GM18517 (cell line): ENCODE measurements around the gene CSMD2.

Source experiments
- ATAC-seq: cut with Tn5 transposase; IDR thresholded peaks from one replicate; pipeline ENCODE4 v1.9.1; 2021; ENCODE audit warnings: mild to moderate bottlenecking, moderate library complexity; ENCODE audit not compliant: unreplicated experiment

Gene CSMD2

DNA sequence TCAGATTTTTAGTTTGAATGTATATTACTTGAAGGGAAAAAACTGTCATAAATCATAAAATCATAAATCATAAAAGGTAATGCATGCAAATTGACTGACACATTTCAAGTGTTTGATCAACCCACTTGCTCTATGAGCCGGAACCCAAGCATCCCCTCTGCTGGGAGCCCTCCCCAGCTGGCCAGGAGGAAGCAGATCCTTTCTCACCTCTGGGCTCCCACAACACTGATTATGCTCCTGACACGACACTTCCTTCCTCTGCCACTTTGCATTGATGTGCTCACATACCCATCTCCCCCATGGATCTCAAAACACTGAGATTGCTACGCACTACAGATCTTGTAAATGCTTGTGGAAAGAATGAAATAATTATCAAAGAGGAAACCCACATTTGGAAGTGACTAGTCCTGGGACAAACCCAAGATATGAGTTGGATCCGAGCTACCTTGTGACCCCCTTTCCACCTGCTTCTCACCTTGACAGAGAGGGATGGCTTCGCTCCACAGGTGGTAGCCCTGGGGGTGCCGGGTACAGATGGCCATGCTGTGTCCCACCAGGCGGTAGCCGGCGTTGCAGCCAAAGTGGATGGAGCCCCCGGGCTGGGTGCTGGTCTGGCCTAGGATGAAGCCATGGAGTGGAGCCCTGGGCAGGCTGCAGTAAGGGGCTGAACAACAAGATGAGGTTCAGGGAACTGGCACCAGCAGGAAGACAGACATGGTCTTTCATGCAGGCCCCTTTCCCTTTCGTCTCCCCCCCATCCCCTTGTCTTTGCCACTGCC lies 588.0 kb downstream of the CSMD2 start:
- ATAC-seq = no peak

DNA sequence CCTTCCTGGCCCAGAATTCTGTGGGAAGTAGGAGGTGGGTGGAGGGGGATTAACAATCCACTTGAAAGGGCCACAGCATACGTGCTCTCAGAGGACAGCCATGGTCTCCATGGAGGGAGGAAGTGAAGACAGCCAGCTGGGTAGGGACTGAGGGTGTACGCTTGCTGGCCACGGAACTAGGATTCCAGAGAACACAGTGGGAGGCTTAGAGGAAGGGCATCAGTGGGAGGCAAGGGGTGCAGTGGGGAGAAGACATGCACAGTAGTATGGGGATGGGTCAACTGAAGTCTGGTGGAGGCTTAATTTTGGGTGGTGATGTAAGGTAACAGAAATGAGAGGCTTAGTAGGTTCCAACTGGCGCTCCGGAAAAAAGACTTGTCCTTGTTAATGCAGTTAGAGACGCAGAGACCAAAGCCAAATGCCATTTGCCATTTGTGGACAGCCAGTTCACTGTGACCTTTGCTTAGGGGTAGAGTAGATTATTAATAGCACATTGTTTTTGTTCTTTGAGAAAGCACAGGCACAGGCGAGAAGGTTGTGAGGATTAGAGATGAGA lies 589.6 kb downstream of the CSMD2 start:
- no peak for ATAC-seq

DNA sequence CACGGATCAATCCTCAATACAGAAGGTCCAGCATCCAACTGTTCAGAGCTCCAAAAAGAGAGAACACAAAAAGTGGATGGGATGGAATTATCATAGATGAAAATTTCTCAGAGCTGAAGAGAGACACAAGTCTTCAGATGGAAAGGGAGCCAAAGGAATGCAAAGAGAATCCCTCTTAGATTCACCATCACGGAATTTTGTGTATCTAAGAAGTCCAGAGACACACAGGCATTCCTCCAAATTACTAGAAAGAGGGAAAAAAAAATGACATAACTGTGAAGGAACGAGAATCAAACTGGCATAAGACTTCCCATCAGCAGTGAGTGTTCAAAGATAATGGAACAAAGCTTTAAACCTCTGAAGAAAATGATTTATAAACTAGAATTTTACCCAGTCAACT lies 591.4 kb downstream of the CSMD2 start:
- no peak for ATAC-seq

DNA sequence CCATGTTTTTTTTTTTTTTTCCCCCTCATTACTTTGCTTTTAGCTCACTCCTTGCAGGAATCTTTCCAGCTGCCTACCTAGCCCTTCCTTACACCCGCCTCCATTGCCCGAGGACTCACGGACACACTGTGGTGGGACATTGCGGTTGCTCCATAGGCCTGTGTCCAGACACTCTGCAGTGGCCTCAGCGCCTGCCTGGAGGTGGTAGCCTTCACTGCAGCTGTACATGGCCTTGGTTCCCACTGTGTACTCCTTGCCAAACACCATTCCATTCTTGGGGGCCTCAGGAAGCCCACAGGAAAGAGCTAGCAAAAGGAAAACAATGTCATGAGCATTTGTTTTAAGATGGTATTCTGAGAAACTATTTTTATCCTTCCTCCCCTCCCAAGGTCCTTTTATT lies 592.6 kb downstream of the CSMD2 start:
- no peak for ATAC-seq

DNA sequence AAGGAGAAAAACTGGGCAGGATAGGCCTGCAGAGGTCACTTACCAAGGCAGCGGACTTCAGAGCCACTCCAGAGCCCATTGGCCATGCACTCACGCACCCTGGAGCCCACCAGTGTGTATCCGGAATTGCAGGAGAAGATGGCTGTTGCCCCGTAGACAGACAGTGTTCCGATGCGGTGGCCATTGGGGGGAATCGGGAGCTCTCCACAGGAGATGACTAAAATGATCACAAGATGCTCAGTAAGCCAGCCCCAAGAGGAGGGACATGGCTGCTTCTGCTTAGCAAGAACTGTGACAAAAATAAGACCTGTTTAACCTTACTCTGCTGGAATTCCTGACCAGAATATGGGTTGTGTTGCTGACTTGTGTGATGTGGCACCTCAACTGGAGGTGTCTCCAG lies 595.7 kb downstream of the CSMD2 start:
- ATAC-seq = no peak

DNA sequence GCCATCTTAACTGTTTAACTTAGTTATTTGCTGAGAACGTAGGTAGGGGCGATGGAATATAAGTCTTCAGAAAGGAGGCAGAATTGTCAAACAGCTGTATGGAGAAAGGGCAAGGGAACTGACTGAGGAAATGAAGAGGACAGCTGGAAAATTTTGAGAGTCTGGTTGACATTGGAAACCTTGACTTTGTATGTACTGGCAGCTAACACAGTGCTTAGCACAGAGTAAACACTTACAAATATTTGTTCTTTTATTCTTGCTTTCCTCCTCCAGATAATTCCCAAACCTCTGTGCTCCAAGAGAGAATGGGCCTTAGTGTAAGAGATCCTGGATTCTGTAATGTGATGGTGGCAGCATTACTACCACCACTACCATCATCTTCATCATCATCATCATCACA lies 601.3 kb downstream of the CSMD2 start:
- ATAC-seq = no peak

DNA sequence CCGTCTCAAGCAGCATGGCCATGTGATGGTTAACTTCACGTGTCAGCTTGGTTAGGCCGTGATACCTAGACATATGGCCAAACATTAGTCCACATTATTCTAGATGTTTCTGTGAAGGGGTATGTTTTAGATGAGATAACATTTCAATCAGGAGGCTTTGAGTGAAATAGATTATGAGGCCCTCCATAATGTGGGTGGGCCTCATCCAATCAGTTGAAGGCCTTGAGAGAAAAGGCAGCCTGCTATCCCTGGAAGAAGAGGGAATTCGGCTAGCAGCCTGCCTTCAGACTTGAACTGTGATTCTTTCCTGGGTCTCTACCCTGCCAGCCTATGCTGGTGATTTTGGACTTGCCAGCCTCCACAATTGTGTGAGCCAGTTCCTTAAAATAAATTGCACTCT lies 602.5 kb downstream of the CSMD2 start:
- no peak for ATAC-seq

DNA sequence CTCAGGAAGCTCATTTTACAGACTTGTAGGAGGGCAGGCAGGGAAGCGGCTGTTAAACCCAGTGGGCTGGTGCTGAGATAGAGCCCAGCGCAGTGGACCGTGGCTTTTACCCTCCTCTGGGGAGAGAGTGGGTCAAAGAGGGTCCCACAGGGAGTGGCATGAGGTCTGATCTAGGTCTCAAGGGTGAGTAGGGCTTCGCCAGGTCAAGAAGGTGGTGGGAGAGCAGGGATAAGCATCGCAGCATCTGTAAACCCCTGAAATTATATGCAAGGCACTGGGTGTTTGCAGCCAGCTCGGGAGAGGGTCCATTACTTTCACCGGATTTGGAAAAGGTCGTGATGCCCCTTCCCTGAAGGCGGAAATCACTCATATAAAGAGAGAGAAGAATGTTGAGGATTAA lies 603.5 kb downstream of the CSMD2 start:
- no peak for ATAC-seq

DNA sequence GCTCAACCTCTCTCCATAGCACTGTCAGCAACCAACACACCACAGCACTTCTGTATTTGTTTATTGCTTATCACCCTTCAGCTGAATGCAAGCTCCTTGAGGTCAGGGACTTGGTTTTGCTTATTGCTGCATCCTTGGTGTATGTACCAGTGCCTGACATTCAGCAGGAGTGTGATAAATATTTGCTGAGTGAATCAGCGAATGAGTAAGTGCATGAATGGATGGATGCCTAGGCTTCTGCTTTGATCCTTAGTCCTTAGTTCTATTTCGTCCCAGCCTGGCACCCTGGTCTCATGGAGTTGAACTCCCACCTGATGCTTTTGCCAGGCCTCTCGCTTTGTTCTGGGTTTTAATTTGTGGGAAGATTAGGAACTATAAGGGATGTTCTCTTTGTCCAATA lies 604.4 kb downstream of the CSMD2 start:
- ATAC-seq = no peak

DNA sequence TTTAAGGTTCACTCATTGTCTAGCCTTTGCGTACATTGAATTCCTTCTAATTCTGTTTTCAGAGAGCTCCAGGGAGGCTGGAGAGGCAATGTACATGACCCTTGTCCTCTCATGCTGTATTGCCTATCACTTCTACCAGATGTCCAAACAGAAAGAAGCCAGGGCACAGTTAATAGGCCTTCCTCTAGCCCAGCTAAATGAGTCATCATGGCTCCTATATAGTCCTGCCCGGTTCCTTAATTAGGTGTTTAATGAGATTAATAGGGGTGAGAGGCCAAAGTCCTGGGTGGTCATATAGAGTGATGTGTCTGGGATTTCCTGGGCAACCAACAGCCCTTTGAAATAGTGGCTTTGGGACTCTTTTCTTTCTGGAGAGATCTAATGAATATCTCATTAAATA lies 616.3 kb downstream of the CSMD2 start:
- ATAC-seq = no peak

DNA sequence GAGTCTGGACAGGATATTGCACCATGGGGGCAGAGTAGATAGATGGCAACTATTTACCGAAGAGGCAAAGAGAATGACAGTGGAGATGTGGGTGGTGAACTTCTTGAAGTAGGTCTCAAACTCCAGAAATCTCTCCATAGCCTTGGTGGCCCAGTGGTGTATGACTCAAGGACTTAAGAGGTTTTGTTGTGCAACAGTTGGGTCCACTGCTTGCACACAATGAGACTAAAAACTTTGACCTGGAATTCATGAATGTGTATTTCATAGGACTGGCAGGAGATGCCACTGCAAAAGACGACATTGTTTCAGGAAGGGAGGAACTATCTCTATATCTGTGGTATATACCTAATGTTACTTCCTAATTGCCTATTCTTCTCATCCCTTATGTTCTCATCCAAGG lies 616.7 kb downstream of the CSMD2 start:
- ATAC-seq = no peak

DNA sequence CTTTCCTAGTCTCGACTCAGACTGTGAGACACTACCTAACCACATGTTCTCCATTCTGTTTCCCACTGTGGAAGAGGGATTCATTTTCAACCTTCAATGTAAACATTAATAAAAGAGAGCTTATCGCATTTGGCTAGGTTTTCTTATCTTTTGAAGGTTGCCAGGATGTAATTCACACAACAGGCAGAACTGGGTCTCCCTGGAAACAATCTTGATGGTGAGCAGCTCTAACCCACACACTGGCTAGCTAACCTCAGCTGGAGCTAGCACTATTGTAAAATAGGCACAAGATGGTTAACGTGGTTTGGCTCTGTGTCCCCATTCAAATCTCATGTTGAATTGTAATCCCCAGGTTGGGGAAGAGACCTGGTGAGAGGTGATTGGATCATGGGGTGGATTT lies 617.5 kb downstream of the CSMD2 start:
- ATAC-seq = no peak

DNA sequence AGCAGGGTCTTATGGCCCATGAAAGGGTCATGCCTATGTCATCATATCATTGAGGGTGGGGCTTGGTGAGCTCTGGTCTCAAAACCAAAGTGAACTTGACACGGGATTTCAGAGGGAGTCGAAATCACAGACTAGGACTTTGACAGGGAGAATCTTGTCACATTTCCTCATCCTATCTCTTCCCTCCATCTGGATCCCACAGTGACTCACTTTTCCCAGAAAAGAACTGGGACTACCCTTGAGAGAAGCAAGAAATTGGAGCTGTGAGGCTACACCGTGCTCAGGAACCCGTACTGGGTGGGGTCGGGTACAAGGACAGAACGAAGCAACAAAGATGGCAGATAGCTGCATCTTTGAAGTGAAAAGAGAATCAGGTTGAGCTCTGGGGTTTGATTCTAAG lies 623.1 kb downstream of the CSMD2 start:
- no peak for ATAC-seq

DNA sequence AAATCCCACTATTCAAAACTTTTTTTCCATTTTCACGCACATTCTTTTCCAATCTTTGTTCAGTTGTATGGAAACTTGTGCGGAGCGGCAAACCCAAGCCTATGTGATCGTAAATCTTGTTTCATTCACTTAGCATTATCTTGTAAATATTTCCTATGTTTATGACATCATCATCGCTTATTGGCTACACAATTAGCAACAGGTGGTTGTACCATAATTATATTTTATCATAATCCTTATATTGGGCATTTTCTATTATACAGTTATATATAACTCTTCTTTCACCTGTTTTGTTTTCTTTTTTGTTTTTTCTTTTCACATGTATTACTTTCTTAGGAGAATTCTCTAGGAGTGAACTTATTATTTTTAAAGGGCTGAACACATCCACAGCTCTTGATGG lies 627.1 kb downstream of the CSMD2 start:
- no peak for ATAC-seq

DNA sequence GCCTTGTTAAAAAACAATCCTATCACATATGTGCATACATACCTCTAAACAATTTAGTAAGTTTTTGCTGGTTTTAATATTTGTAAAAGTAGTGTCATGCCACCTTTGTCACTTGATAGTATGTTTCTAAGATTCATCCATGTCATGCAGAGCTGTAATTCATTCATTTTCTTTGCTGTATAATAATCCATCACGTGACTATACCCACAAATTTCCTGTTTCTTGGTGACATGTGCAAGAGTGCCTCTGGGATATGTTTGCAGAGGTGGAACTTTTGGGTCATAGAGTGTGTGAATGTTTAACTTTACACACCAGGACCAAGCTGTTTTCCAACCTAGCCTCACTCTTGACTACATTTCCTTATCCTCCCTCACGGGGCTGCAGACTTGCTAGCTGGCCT lies 629.7 kb downstream of the CSMD2 start:
- no peak for ATAC-seq

DNA sequence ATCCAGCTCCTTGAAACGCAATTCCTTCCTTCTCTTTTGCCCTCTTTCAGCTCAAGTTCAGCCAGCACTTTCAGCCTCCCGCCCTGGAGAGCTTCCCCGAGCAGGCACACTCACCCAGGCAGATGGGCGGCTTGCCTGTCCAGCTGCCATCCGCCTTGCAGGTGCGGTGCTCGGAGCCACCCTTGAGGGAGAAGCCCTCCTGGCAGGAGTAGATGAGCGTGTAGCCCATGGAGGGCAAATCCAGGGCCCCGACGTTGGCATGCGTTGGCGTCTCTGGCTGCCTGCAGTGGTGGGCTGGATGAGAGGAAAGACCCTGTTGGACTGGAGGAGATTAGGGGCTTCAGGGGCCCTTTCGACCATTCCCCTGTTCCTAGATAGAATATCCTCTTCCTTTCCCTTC lies 632.1 kb downstream of the CSMD2 start:
- ATAC-seq = no peak

DNA sequence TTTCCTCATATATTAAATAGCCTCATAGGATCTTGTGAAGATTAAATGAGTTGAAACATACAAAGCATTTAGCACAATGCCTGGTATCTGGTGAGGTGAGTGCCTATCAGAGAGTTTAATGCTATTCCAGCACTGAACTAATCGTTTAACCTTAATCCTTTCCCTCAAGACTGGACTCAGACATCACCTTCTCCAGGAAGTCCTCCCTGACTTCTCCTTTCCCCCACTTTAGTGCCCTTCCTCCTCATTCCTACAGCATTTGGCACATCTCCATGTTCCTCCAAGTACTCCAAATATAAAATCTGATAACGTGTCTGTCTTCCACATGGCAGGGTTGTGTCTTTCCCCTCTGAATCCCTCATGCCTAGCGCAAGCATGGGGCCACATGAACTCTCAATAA lies 632.8 kb downstream of the CSMD2 start:
- ATAC-seq = no peak

DNA sequence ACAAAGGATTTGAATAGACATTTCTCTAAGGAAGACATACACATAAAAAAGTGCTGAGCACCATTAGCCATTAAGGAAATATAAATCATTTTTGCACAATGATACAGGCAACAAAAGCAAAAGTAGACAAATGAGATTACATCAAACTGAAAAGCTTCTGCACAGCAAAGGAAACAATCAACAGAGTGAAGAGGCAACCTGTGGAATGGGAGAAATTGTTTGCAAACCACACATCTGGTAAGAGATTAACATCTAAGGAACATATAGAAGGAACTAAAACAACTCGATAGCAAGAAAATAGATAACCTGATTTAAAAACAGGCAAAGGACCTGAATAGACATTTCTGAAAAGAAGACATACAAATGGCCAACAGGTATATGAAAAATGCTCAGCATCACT lies 635.1 kb downstream of the CSMD2 start:
- ATAC-seq = no peak

DNA sequence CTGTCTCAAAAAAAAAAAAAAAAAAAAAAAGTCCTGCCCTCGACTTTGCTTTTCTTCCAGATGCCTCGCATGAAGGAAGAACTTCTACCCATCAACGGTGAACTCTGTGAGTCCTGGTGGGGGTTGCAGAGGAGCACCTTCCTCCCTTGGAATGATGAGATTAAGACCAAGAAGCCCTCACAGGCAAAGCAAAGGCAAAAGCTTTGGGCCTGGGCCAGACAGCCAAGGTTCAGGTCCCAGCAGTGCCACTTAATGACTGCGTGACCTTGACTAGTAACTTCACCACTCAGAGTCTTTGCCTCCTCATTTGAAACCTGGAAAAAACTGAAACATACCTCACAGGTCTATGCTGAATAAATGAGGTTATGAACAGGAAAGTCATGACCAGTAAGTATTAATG lies 637.1 kb downstream of the CSMD2 start:
- ATAC-seq = no peak

DNA sequence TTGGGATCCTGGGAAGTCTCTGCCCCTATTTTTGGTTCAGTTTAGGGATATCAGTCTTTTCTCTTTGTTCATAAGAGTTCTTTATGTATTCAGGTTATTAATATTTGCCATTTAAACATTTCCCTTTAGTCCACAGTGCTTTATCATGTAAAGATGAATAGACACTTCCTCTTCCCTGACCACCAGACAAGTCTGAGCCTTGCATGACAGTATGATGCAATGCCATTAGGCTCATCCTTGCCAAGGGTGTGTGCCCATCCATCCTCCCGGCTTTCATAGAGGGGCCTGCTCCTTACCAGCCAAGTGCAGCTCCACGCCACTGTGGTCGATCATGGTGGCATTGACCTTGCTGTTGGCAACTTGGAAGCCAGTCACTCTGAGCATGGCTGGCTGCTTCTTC lies 640.4 kb downstream of the CSMD2 start:
- ATAC-seq = no peak

DNA sequence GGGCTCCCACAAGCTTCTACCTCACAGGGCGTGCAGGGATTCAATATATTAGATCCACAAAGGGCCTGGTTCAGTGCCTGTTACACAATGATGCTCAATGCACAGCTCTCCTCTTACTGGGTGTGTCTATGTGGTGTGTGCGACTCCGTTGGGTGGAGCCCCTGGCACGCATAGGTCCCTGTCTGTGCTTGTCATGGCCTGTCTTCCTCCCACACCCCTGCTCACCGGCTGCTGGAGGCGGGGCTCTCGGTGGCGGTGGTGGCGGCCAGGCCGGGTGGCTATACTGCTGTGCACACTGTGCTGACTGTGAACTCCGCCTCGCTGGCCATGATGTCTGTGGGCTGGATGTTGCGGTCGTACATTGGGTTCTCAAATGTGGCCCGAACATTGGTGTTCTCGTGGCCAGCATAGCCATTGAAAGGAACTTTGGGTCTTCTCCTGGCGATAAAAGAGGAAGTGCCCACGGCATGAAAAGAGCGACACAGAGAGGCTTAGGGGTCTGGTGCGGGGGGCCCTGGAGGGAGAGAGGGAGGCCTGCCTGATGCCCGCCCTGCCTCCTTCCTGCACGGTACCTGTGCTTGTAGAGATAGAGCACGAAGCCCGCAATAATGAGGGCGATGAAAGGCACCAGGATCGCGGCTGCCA lies 645.7 kb downstream of the CSMD2 start:
- ATAC-seq = no peak

DNA sequence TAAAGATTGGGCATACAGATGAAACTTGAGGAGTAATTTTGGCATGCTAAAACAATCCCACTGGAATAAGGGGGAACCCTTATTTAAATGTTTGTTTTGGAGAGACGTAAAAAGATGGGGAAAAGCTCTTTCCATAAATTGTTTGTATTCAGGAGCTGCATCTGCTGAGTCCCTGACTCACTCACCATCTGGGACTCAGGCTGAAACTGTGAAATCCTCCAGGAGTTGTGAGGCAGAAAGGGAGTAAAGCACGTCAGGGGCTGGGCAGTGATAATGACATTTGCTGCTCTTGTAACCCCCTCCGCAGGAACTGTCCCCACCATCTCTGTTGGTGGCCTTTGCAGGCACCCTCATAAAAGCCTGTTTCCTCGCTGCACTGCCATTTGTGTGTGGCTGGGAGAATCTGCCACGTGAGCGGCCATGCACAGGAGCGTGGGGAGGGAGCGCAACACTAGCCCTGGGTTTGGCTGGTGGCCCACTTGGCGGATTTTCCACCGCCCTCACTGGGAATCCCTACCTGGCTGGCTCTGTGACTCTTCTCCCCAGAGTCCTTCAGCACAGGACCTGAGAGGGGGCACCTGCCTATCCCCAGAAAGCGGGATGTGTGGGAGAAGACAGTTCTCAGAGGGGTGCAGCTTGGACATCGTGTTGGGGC lies 647.3 kb downstream of the CSMD2 start:
- ATAC-seq = no peak
